H9 (cell line): Measurements from ENCODE around the gene MGA. TPM values are rescaled to one million over a fixed set of nuclear protein-coding genes. Genes with fewer than 3 reads are reported as not detected.

Experiments used
- DNase-seq: peaks from one replicate; pipeline ENCODE4 v3.0.0-alpha.2; 2017
- H2AFZ ChIP-seq: one replicate; pipeline ENCODE4 v1.6.1; 2013; ENCODE audit warnings: mild to moderate bottlenecking, low read length, control low read depth, moderate library complexity
- H2AK5ac ChIP-seq: 2 replicates; pipeline ENCODE4 v1.6.1; 2013; ENCODE audit warnings: low read length, control low read depth, mixed read lengths; ENCODE audit not compliant: insufficient read length
- H2BK120ac ChIP-seq: one replicate; pipeline ENCODE4 v1.6.1; 2013; ENCODE audit warnings: low read depth, mild to moderate bottlenecking, low read length, control low read depth, inconsistent platforms; ENCODE audit not compliant: poor library complexity, severe bottlenecking
- H2BK12ac ChIP-seq: 2 replicates; pipeline ENCODE4 v1.6.1; 2013; ENCODE audit warnings: low read length, control low read depth, mixed read lengths, low read depth; ENCODE audit not compliant: insufficient read length
- H2BK15ac ChIP-seq: 2 replicates; pipeline ENCODE4 v1.6.1; 2013; ENCODE audit warnings: low read depth, low read length, control low read depth
- H2BK20ac ChIP-seq: one replicate; pipeline ENCODE4 v1.6.1; 2013; ENCODE audit warnings: low read depth, mild to moderate bottlenecking, low read length, control low read depth, inconsistent platforms; ENCODE audit not compliant: poor library complexity, severe bottlenecking
- H2BK5ac ChIP-seq: 2 replicates; pipeline ENCODE4 v1.6.1; 2013; ENCODE audit warnings: low read length, control low read depth, mixed read lengths; ENCODE audit not compliant: insufficient read length
- H3K14ac ChIP-seq: 2 replicates; pipeline ENCODE4 v1.6.1; 2013; ENCODE audit warnings: low read length, control low read depth; ENCODE audit not compliant: insufficient read depth
- H3K18ac ChIP-seq: 2 replicates; pipeline ENCODE4 v1.6.1; 2013; ENCODE audit warnings: low read depth, mild to moderate bottlenecking, mixed read lengths, low read length, control low read depth; ENCODE audit not compliant: insufficient read length
- H3K23ac ChIP-seq: 2 replicates; pipeline ENCODE4 v1.6.1; 2013; ENCODE audit warnings: low read length, control low read depth, mixed read lengths, low read depth; ENCODE audit not compliant: insufficient read length
- H3K23me2 ChIP-seq: 2 replicates; pipeline ENCODE4 v1.6.1; 2013; ENCODE audit warnings: low read depth, mild to moderate bottlenecking, mixed read lengths, low read length, control low read depth; ENCODE audit not compliant: insufficient read length, poor library complexity, severe bottlenecking
- H3K27ac ChIP-seq: 2 replicates; pipeline ENCODE4 v1.5.1; 2013; ENCODE audit warnings: low read length, control low read depth, mixed read lengths, low read depth; ENCODE audit not compliant: insufficient read length
- H3K27me3 ChIP-seq: 2 replicates; pipeline ENCODE4 v1.6.1; 2013; ENCODE audit warnings: low read length, control low read depth, inconsistent platforms; ENCODE audit not compliant: insufficient read depth
- H3K4ac ChIP-seq: 2 replicates; pipeline ENCODE4 v1.6.1; 2013; ENCODE audit warnings: low read depth, mild to moderate bottlenecking, control low read depth, inconsistent platforms, low read length, moderate library complexity
- H3K4me1 ChIP-seq: 2 replicates; pipeline ENCODE4 v1.6.1; 2013; ENCODE audit warnings: low read length, control low read depth, inconsistent platforms; ENCODE audit not compliant: insufficient read depth
- H3K4me2 ChIP-seq: 2 replicates; pipeline ENCODE4 v1.6.1; 2013; ENCODE audit warnings: low read length, control low read depth, mixed read lengths; ENCODE audit not compliant: insufficient read length, insufficient read depth
- H3K56ac ChIP-seq: 2 replicates; pipeline ENCODE4 v1.6.1; 2013; ENCODE audit warnings: low read depth, mild to moderate bottlenecking, mixed read lengths, low read length, control low read depth; ENCODE audit not compliant: insufficient read length
- H3K79me1 ChIP-seq: 2 replicates; pipeline ENCODE4 v1.6.1; 2013; ENCODE audit warnings: low read depth, mild to moderate bottlenecking, moderate library complexity, low read length, control low read depth, inconsistent platforms; ENCODE audit not compliant: insufficient read depth, poor library complexity, severe bottlenecking
- H3K79me2 ChIP-seq: 2 replicates; pipeline ENCODE4 v1.6.1; 2013; ENCODE audit warnings: low read length, control low read depth, inconsistent platforms; ENCODE audit not compliant: insufficient read depth
- H3K9ac ChIP-seq: 2 replicates; pipeline ENCODE4 v1.6.1; 2013; ENCODE audit warnings: low read length, control low read depth, mixed read lengths; ENCODE audit not compliant: insufficient read length; ENCODE audit errors: extremely low read depth
- H3K9me3 ChIP-seq: one replicate; pipeline ENCODE4 v1.6.1; 2013; ENCODE audit warnings: low read depth, low read length, inconsistent platforms; ENCODE audit not compliant: control insufficient read depth
- H3T11ph ChIP-seq: one replicate; pipeline ENCODE4 v1.6.1; 2013; ENCODE audit warnings: mild to moderate bottlenecking, low read length, control low read depth, inconsistent platforms
- H4K20me1 ChIP-seq: one replicate; pipeline ENCODE4 v1.6.1; 2013; ENCODE audit not compliant: control insufficient read depth, insufficient read length, insufficient read depth
- H4K5ac ChIP-seq: 2 replicates; pipeline ENCODE4 v1.6.1; 2013; ENCODE audit warnings: low read depth, mild to moderate bottlenecking, mixed read lengths, low read length, control low read depth; ENCODE audit not compliant: insufficient read length
- H4K8ac ChIP-seq: replicated peaks from 2 replicates; pipeline ENCODE4 v1.6.1; 2013; ENCODE audit warnings: low read length, control low read depth, mixed read lengths, low read depth; ENCODE audit not compliant: insufficient read length
- H4K91ac ChIP-seq: 2 replicates; pipeline ENCODE4 v1.6.1; 2013; ENCODE audit warnings: low read depth, mild to moderate bottlenecking, moderate library complexity, mixed read lengths, low read length, control low read depth; ENCODE audit not compliant: insufficient read length
- H3K27ac Mint-ChIP-seq, 3 experiments: 2 replicates in 2 of 3; 3 replicates in 1 of 3; pipeline ENCODE4 v1.8.0; 2020 to 2021; ENCODE audit warnings: mixed read lengths in 3 of 3, mild to moderate bottlenecking in 1 of 3, moderate library complexity in 1 of 3
- H3K27me3 Mint-ChIP-seq: 2 replicates; pipeline ENCODE4 v1.8.0; 2021; ENCODE audit warnings: low read depth, mild to moderate bottlenecking, moderate library complexity, mixed read lengths
- H3K36me3 Mint-ChIP-seq, 3 experiments: 2 replicates in 2 of 3; 3 replicates in 1 of 3; pipeline ENCODE4 v1.8.0; 2020 to 2021; ENCODE audit warnings: low read depth in 3 of 3, mixed read lengths in 3 of 3; ENCODE audit not compliant: insufficient read depth in 1 of 3
- H3K4me1 Mint-ChIP-seq, 2 experiments: 2 replicates each; pipeline ENCODE4 v1.8.0; 2020; ENCODE audit warnings: mixed read lengths in 2 of 2
- H3K4me3 Mint-ChIP-seq, 2 experiments: 2 replicates in 1 of 2; 3 replicates in 1 of 2; pipeline ENCODE4 v1.8.0; 2020 to 2021; ENCODE audit warnings: mild to moderate bottlenecking in 2 of 2, mixed read lengths in 2 of 2, moderate library complexity in 1 of 2
- H3K9me3 Mint-ChIP-seq, 2 experiments: 2 replicates in 1 of 2; 3 replicates in 1 of 2; pipeline ENCODE4 v1.8.0; 2020; ENCODE audit warnings: mild to moderate bottlenecking in 2 of 2, mixed read lengths in 2 of 2, moderate library complexity in 1 of 2
- WGBS: extraction: QIAGEN DNeasy Blood & Tissue Kit; methylation state at CpG from one replicate; pipeline ENCODE4 v1.1.7; 2013; ENCODE audit warnings: missing lambda C conversion rate, low lambda C conversion rate, mixed read lengths; ENCODE audit not compliant: insufficient read length; ENCODE audit errors: extremely low coverage; 5-methylcytosine and 5-hydroxymethylcytosine counted together
- total RNA-seq: library from RNA; stranded (reverse); gene quantifications from 2 replicates; pipeline ENCODE4 v1.2.1, GENCODE V29; 2021
- TF ChIP-seq, protein P1 (sequence below): fragments of 200-600 bp; sonication (generic); conservative IDR thresholded peaks from 3 replicates; pipeline ENCODE4 v1.8.0; 2021; ENCODE audit warnings: antibody characterized with exemption, mild to moderate bottlenecking

The MGA gene
- total RNA-seq, 1 experiment from 2014 or later, result 62.7 TPM

DNA sequence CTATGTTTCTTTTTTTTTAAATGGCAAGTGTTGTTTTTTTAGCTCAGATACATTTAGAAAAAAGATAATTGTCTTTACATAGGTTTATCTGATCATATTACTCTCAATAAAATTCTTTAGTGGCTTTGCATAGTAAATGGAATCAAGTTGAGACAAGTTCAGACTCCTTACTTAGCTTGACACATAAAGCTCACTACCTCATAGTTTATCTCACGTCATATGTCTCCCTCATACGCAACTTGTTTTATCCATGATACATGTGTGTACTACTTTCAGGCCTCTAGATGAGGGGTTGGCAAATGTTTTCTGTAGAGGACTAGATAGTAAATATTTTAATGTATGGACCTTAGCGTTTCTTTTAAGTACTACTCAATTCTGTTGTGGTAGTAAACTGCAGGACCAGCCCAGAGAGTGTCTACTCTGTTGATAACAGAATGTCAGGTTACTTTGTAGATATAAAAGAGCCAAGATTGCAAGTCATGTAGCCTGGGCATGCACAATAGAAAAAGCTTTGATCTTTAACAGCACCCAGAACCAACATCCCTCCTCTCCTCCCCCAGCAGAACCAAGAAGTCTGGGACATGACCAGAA, 28.2 kb upstream of the MGA start:
- no CpG with 5 or more reads among the region's 3 CpGs for WGBS
- no peak overlapping the region for H2AFZ ChIP-seq

More for the DNA sequence above, 28.2 kb upstream of the MGA start:
- no peak overlapping the region for H3T11ph ChIP-seq
- Mint-ChIP-seq H3K27ac (no peak overlapping the region; a peak in 1 of 7 replicates), H3K4me1 (peaks cover 45 to 48% of the 10 kb centered on the region in 2 experiments), H3K36me3 (no peaks in the 10 kb centered on the region), H3K9me3 (no peaks in the 10 kb centered on the region), H3K27me3 (no peaks in the 10 kb centered on the region; the same call in 1 of the 2 replicates), H3K4me3 (no peak overlapping the region)
- no peak overlapping the region for H3K23ac ChIP-seq
- H2BK15ac ChIP-seq, result no peak overlapping the region
- no peak overlapping the region for H4K5ac ChIP-seq
- no peak overlapping the region for H2BK120ac ChIP-seq
- H2BK12ac ChIP-seq, result no peak overlapping the region
- H3K4ac ChIP-seq, result no peak overlapping the region
- H3K9me3 ChIP-seq, result no peaks in the 10 kb centered on the region
- H3K4me1 ChIP-seq, result peaks cover 8% of the 10 kb centered on the region; the same call in 1 of the 2 replicates
- H3K18ac ChIP-seq, result no peak overlapping the region
- H4K20me1 ChIP-seq, result no peaks in the 10 kb centered on the region
- TF ChIP-seq, protein P1, sequence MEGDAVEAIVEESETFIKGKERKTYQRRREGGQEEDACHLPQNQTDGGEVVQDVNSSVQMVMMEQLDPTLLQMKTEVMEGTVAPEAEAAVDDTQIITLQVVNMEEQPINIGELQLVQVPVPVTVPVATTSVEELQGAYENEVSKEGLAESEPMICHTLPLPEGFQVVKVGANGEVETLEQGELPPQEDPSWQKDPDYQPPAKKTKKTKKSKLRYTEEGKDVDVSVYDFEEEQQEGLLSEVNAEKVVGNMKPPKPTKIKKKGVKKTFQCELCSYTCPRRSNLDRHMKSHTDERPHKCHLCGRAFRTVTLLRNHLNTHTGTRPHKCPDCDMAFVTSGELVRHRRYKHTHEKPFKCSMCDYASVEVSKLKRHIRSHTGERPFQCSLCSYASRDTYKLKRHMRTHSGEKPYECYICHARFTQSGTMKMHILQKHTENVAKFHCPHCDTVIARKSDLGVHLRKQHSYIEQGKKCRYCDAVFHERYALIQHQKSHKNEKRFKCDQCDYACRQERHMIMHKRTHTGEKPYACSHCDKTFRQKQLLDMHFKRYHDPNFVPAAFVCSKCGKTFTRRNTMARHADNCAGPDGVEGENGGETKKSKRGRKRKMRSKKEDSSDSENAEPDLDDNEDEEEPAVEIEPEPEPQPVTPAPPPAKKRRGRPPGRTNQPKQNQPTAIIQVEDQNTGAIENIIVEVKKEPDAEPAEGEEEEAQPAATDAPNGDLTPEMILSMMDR, result no peak
- H3K14ac ChIP-seq, result no peak overlapping the region
- no peak overlapping the region for H2BK20ac ChIP-seq
- H4K91ac ChIP-seq, result no peak overlapping the region
- H2AK5ac ChIP-seq, result no peak overlapping the region
- H3K27ac ChIP-seq, result no peak overlapping the region
- no peak for DNase-seq
- no peak overlapping the region for H3K9ac ChIP-seq
- H3K79me2 ChIP-seq, result no peaks in the 10 kb centered on the region
- H3K56ac ChIP-seq, result no peak overlapping the region
- H3K27me3 ChIP-seq, result no peaks in the 10 kb centered on the region
- H3K23me2 ChIP-seq, result no peaks in the 10 kb centered on the region
- H3K4me2 ChIP-seq, result no peak overlapping the region
- H2BK5ac ChIP-seq, result no peak overlapping the region
- H4K8ac ChIP-seq, result no peak overlapping the region
- no peaks in the 10 kb centered on the region for H3K79me1 ChIP-seq
